GM04504 (cell line): ENCODE data around the gene ARHGAP24.
"Not testable (repeated sequence)": the region's sequence is repeated elsewhere in the genome, so short reads cannot be mapped to it uniquely, and the experiment has no call there.

Experiments used
- DNase-seq: peaks from one replicate; pipeline ENCODE4 v3.0.0-alpha.2; 2012; ENCODE audit warnings: low read depth

The ARHGAP24 gene

GRCh38 chr4:85518526-85518925, 43.6 kb downstream of the ARHGAP24 start:
- not testable (repeated sequence) for DNase-seq

DNA sequence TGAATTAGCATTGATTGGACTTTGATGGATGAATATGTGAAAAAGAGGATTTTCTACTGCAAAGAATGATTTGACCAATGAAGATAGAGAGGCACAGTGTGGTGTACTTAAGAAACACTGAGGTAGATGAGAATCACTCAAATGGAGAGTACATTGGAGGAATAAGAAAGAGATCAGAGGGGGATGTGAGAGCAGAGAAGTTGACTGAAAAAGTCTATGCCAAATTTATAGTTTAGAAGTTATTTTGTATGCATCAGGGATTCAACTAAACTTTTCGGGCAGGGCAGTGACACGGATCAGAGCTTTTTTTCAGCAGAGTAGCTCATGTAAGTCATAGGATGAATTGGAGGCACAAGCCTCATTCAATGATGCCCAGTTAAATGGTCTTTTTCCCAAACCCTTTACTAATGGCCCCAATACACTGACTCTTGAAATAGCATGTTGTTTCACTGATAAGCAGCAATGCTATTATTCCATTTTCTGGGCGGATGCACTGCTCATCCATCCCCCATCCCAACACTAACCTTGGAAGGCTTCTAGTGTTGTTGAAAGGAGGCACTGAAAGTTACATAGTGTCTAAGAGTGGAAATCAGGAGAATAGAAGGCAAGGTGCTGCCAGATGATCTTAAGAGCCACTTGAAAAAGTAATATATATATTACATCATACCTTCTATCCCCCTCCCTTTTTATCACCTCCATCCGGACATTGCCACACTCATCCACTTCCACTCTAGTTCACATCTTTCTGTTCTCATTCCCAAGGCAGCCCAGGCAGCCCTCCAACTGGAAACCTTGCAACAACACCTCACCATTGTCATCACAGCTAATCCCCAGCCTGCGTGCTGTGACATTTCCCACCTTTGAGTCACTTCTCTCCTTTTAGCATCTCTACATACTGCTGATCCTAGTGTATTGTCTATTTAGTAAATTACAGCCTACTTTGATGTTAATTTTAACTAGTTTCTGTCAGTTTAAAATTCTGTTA, 46.1 kb downstream of the ARHGAP24 start:
- no peak for DNase-seq

DNA sequence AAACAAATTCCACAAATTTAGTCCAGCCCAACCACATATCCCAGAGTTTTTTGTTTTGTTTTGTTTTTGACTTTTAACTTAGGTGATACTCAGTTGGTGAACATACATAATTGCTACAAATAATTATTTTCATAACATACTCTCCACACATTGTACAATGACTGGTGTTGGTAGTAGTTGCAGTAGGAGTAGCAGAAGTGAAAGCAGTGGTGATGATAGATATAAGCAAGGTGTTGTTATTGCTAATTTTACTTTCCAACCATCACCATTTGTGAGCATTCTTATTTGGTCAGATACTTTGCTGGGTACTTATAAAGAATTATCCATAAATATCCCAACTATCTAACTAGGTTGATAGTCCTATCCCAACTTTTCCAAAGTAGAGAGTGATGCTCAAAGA, 47.3 kb downstream of the ARHGAP24 start:
- DNase-seq, result no peak

DNA sequence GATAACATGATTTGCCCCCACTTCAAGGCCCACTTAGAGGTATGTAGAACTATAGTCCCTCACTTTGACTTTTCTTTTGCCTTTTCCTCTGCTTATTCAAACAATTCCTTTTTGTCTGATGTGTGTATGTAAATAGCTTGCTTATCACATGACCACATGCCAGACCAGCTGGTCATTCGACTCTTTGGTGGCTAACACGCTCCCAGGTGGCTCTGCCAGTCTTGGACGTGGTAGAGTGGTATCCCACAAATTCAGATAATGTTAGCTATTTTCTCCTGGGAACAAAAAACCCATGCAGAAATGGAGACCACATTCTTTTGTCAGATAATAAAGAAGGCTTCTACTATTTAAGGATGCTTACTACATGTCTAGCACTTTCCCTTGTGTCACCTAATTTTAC, 47.9 kb downstream of the ARHGAP24 start:
- DNase-seq, result no peak

DNA sequence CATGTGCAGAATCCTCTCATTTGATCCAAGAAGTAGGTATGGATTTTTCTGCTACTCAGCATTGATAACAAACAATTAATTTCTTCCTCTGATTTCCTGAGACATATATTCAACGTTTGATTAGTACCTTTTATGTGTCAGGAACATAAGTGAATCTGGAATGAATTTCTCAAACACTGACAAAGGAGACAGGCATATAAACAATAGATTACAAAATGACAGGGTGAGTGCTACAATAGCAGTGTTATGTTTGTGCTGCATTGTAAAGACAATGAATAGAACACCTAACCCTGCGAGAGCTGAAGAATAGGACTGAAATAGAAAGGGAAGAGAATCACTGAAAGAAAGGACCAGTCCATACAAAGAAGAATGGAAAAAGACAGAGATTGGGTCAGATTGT, 52.9 kb downstream of the ARHGAP24 start:
- no peak for DNase-seq

DNA sequence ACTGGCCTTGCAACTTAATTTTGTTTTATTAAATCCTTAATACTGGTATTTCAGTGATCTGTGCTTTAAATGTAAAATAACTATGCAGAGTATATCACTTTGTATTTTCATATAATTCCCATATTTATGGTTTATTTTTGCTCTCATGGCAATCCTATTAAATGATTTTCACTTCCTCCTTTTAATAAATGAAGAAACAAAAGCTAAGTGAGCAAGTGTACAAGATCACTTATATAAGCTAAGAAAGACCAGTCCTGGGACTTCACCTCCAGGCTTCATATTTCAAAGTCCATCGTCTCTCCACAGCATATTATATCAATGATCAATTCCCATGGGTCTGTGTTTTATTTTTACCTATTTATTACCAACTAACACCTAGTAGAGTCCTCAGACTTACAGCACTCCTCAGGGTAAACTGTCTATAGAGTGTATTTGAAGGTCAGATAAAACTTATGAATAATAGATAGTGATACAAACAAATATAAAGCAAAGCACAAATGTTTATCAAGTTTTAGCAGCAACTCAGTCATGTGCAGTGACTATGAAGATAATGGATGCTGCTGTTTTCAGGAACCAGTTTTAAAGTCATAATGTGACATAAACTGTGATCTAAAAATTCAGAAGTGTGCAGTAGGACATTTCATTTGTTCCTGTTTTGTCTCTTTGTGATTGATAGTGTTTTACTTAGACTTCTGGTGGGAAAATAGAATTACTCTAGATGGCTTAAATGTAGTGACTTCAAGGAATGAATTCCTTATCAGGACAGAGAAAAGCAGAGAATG, 56.8 kb downstream of the ARHGAP24 start:
- no peak for DNase-seq

- no peak for DNase-seq
Observed at GRCh38 chr4:85534120-85534519, 59.2 kb downstream of the ARHGAP24 start.

DNA sequence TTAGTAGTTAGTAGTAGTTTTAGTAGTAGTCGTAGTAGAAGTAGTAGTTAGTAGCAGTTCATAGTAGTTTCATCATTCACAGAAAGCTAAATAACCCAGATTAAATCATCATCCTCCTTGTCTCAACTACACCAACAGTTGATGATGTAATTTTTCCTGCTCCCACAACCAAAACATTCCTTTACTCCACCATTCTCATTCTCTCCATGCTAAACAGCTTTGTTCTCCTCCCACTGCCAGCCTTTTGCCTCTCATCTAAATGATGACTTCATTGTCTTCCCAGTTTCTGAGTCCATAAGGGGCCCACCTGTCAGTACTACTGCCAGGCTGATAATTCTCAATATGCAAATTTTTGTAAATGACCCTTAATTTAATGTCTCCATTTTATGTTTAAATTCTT, 68.9 kb downstream of the ARHGAP24 start:
- peak; percentile 5 for DNase-seq

GRCh38 chr4:85544751-85545150, 69.8 kb downstream of the ARHGAP24 start:
- DNase-seq, result no peak

DNA sequence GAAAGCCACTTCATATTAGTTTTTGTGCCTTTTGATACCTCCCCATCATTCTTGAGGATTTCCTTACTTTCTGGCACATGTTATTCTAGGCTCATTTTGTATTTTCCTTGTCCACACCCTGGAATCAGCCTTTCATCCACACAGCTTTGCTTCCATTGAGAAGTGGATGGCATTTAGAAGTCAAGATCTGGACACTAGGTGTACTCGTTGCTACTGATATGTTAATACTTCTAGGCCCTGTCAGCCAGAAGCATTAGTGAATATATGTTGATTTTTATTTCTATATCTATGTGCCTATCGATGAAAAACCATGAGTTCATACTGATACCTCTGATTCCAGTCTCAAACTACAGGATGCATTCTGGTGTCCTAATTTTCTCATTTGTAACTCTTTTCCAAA, 73.2 kb downstream of the ARHGAP24 start:
- no peak for DNase-seq

- DNase-seq, result no peak
Observed at GRCh38 chr4:85548841-85549240, 73.9 kb downstream of the ARHGAP24 start.

- no peak for DNase-seq
Observed at GRCh38 chr4:85555206-85555605, 80.3 kb downstream of the ARHGAP24 start.

GRCh38 chr4:85556283-85556682, 81.3 kb downstream of the ARHGAP24 start:
- DNase-seq, result no peak

- no peak for DNase-seq
Observed at GRCh38 chr4:85557016-85557901, 82.3 kb downstream of the ARHGAP24 start.

- DNase-seq, result peak; percentile 18
Observed at GRCh38 chr4:85565761-85566480, 91.0 kb downstream of the ARHGAP24 start.

DNA sequence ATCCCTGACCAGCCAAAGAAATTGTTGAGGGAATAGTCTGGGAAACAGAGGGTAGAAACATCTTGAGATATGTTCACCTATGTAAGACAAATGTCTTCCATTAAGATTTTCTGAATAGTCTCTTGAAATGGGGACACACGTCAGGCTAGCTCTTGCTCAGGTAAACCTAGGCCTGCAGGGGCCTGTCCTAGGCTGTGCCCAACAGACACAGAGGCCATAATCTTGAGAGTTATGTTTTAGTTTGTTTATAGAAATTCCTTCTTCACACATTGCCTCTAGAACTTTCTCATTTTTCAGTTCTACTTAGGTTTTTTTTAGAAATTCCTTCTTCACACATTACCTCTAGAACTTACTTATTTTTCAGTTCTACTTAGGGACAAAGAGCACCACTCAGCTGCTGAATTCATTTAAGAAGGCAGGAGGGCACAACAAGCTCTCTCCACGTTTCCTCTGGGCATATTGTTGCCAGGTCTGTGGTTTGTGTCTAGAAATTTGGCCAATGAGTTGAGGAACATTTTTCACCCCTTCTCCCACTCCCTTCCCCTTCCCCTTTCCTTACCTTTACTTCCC, 94.9 kb downstream of the ARHGAP24 start:
- DNase-seq, result no peak

DNA sequence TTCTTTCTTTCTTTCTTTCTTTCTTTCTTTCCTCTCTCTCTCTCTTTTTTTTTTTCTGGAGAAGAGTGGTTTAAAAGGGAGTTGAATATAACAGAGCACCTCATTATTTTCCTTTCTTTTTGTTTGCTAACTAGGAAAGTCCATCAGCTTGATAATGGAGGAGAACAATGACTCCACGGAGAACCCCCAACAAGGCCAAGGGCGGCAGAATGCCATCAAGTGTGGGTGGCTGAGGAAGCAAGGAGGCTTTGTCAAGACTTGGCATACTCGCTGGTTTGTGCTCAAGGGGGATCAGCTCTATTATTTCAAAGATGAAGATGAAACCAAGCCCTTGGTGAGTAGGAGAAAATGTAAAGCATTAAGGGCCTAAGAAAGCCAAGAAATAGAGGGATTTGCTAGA, 95.4 kb downstream of the ARHGAP24 start:
- DNase-seq, result no peak

DNA sequence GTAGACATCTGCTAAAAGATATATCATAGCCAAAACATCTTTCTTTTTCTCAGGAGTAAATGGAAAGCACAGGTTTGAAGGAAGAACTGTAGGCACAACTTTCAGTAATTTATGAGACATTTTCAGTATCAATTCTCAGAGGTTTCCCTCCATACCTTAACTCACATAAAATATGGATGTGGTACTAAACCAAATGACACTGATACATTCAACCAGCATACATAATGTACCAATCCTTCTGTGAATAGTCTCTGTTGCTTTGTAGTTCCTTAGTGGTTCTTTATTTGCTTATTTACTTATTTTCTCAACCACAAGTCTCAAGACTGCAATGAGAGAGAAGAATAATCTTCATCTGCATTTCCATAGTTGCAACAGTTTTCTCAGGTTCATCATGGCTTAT, 96.1 kb downstream of the ARHGAP24 start:
- DNase-seq, result no peak

DNA sequence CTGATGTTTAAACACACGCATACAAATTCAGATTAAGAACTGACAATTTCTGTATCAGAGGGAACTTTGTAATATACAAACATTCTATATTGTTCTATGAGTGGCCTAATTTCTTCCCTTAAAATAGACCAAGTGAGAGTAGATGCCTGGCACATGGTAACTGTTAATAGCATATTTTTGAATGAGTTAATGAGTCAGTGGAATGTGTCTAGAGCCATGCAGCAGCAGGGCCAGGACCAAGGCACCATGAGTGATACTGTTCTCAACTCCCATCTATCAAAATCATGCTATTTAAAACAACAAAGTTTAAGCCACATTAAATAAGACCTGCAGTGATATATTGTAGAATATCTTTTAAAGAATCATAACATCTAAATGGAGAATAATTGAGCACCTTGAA, 98.3 kb downstream of the ARHGAP24 start:
- DNase-seq, result no peak

- DNase-seq, result no peak
Observed at GRCh38 chr4:85577307-85577706, 102.4 kb downstream of the ARHGAP24 start.

GRCh38 chr4:85579942-85580341, 105.0 kb downstream of the ARHGAP24 start:
- DNase-seq, result no peak
